ENCODE results near the gene COL9A3. TPM values are rescaled to one million over a fixed set of nuclear protein-coding genes. Genes with fewer than 3 reads are reported as not detected.

COL9A3 gene
- total RNA-seq, 1 donor from 2014 or later = 10.5 TPM

GRCh38 chr20:62830251-62830650 lies 13.4 kb downstream of the COL9A3 start:
- no peaks in the 10 kb centered on the region for H3K79me2 ChIP-seq (ENCODE audit: low read depth)
- H4K20me1 ChIP-seq (ENCODE audit: low read depth) = no peaks in the 10 kb centered on the region
- Mint-ChIP-seq H3K4me1 (peaks cover 26% of the 10 kb centered on the region), H3K9me3 (no peaks in the 10 kb centered on the region), H3K4me3 (no peak overlapping the region), H3K27ac (no peak overlapping the region), H3K27me3 (ENCODE audit: insufficient read depth, low read depth) (peaks cover 2% of the 10 kb centered on the region), H3K36me3 (no peaks in the 10 kb centered on the region)
- H3K9ac ChIP-seq = no peak overlapping the region
- no peak overlapping the region for H3K4me2 ChIP-seq
- no peak for TF ChIP-seq EZH2phosphoT487 (IDR thresholded peaks at IDR 0.05)
- no peak for TF ChIP-seq CTCF (IDR thresholded peaks at IDR 0.05)
- no peak for TF ChIP-seq EZH2 (IDR thresholded peaks at IDR 0.05)
- H3K27me3 ChIP-seq = no peaks in the 10 kb centered on the region
- no peaks in the 10 kb centered on the region for H3K9me3 ChIP-seq (ENCODE audit: low read depth)
- no peaks in the 10 kb centered on the region for H3K36me3 ChIP-seq
- H3K4me1 ChIP-seq = peaks cover 24% of the 10 kb centered on the region
- peaks cover 26% of the 10 kb centered on the region for H3F3A ChIP-seq (ENCODE audit: low read depth)
- no peak overlapping the region for H3K27ac ChIP-seq
- no peak overlapping the region for H3K4me3 ChIP-seq
- H2AFZ ChIP-seq (replicated peaks) = no peak overlapping the region
- DNase-seq (ENCODE audit: low spot score) = no peak

GRCh38 chr20:62830821-62831220 lies 14.0 kb downstream of the COL9A3 start:
- no peaks in the 10 kb centered on the region for H3K9me3 ChIP-seq (ENCODE audit: low read depth)
- H2AFZ ChIP-seq (replicated peaks) = no peak overlapping the region
- Mint-ChIP-seq H3K4me3 (no peak overlapping the region), H3K9me3 (no peaks in the 10 kb centered on the region), H3K27me3 (ENCODE audit: insufficient read depth, low read depth) (peaks cover 2% of the 10 kb centered on the region), H3K4me1 (peaks cover 31% of the 10 kb centered on the region), H3K36me3 (no peaks in the 10 kb centered on the region), H3K27ac (no peak overlapping the region)
- no peak overlapping the region for H3K4me2 ChIP-seq
- H3K27me3 ChIP-seq = no peaks in the 10 kb centered on the region
- peaks cover 27% of the 10 kb centered on the region for H3K4me1 ChIP-seq
- DNase-seq (ENCODE audit: low spot score) = no peak
- no peak overlapping the region for H3K27ac ChIP-seq
- no peak overlapping the region for H3K4me3 ChIP-seq
- H3K9ac ChIP-seq = no peak overlapping the region
- H3K36me3 ChIP-seq = no peaks in the 10 kb centered on the region
- no peak for TF ChIP-seq EZH2 (IDR thresholded peaks at IDR 0.05)
- no peak for TF ChIP-seq EZH2phosphoT487 (IDR thresholded peaks at IDR 0.05)
- TF ChIP-seq CTCF (IDR thresholded peaks at IDR 0.05) = no peak
- peaks cover 28% of the 10 kb centered on the region for H3F3A ChIP-seq (ENCODE audit: low read depth)
- H3K79me2 ChIP-seq (ENCODE audit: low read depth) = no peaks in the 10 kb centered on the region
- H4K20me1 ChIP-seq (ENCODE audit: low read depth) = no peaks in the 10 kb centered on the region

GRCh38 chr20:62831361-62831788 lies 14.5 kb downstream of the COL9A3 start:
- Histone ChIP-seq H3K27ac (no peak overlapping the region), H3K4me1 (peaks cover 27% of the 10 kb centered on the region), H3K27me3 (no peaks in the 10 kb centered on the region), H3K36me3 (no peaks in the 10 kb centered on the region), H3K79me2 (ENCODE audit: low read depth) (no peaks in the 10 kb centered on the region), H3K4me3 (no peak overlapping the region), H3F3A (ENCODE audit: low read depth) (peaks cover 28% of the 10 kb centered on the region), H3K9me3 (ENCODE audit: low read depth) (no peaks in the 10 kb centered on the region), H3K4me2 (no peak overlapping the region), H2AFZ (replicated peaks) (no peak overlapping the region), H3K9ac (no peak overlapping the region), H4K20me1 (ENCODE audit: low read depth) (no peaks in the 10 kb centered on the region)
- Mint-ChIP-seq H3K36me3 (no peaks in the 10 kb centered on the region), H3K9me3 (no peaks in the 10 kb centered on the region), H3K4me3 (no peak overlapping the region), H3K27me3 (ENCODE audit: insufficient read depth, low read depth) (peaks cover 4% of the 10 kb centered on the region), H3K4me1 (peaks cover 31% of the 10 kb centered on the region), H3K27ac (peak overlapping the region; percentile 97)
- no peak for TF ChIP-seq CTCF (IDR thresholded peaks at IDR 0.05)
- no peak for TF ChIP-seq EZH2 (IDR thresholded peaks at IDR 0.05)
- TF ChIP-seq EZH2phosphoT487 (IDR thresholded peaks at IDR 0.05) = no peak
- no peak for DNase-seq (ENCODE audit: low spot score)

All from neural progenitor cell (in vitro differentiated cells).